OCI-LY1 (cell line): Measurements from ENCODE around the gene CRHR1.

Source experiments
- H2AFZ ChIP-seq: fragments of 200-600 bp; sonication (generic), shearing (Covaris generic); 2 replicates; pipeline ENCODE4 v1.6.0; 2014; ENCODE audit warnings: antibody characterized with exemption, mild to moderate bottlenecking, low read length
- H3F3A ChIP-seq: fragments of 200-600 bp; sonication (generic), shearing (Covaris generic); 2 replicates; pipeline ENCODE4 v1.6.0; 2014; ENCODE audit warnings: mild to moderate bottlenecking, antibody characterized with exemption, low read length, moderate library complexity; ENCODE audit not compliant: insufficient read depth
- H3K27ac ChIP-seq: fragments of 200-600 bp; sonication (generic); 2 replicates; pipeline ENCODE4 v1.5.1; 2014; ENCODE audit warnings: low read length, mixed run types, mild to moderate bottlenecking, low read depth; ENCODE audit not compliant: poor library complexity, severe bottlenecking
- H3K27me3 ChIP-seq: fragments of 200-600 bp; sonication (generic); 2 replicates; pipeline ENCODE4 v1.6.0; 2014; ENCODE audit warnings: antibody characterized with exemption, mild to moderate bottlenecking, low read length, moderate library complexity; ENCODE audit not compliant: insufficient read depth
- H3K36me3 ChIP-seq: fragments of 200-600 bp; sonication (generic); 2 replicates; pipeline ENCODE4 v1.6.1; 2014; ENCODE audit warnings: mild to moderate bottlenecking, antibody characterized with exemption, low read length, moderate library complexity, mixed read lengths; ENCODE audit not compliant: insufficient read depth
- H3K4me1 ChIP-seq: fragments of 200-600 bp; sonication (generic); 2 replicates; pipeline ENCODE4 v1.5.1; 2014; ENCODE audit warnings: mild to moderate bottlenecking, low read length, moderate library complexity; ENCODE audit not compliant: insufficient read depth, severe bottlenecking
- H3K4me2 ChIP-seq: fragments of 200-600 bp; sonication (generic), shearing (Covaris generic); 2 replicates; pipeline ENCODE4 v1.6.1; 2014; ENCODE audit warnings: low read length
- H3K4me3 ChIP-seq: fragments of 200-600 bp; sonication (generic); 2 replicates; pipeline ENCODE4 v1.5.1; 2014; ENCODE audit warnings: low read length, low read depth, mild to moderate bottlenecking, mixed read lengths; ENCODE audit not compliant: poor library complexity, severe bottlenecking
- H3K79me2 ChIP-seq: fragments of 200-600 bp; shearing (Covaris generic); 2 replicates; pipeline ENCODE4 v1.6.1; 2016; ENCODE audit warnings: mixed run types, low read length, mixed read lengths; ENCODE audit not compliant: insufficient read depth
- H3K9ac ChIP-seq: fragments of 200-600 bp; sonication (generic), shearing (Covaris generic); 2 replicates; pipeline ENCODE4 v1.6.1; 2014; ENCODE audit warnings: mild to moderate bottlenecking, low read length, mixed read lengths
- H3K9me2 ChIP-seq: fragments of 200-600 bp; sonication (generic), shearing (Covaris generic); 2 replicates; pipeline ENCODE4 v1.6.1; 2014; ENCODE audit warnings: low read depth, mild to moderate bottlenecking, low read length, mixed read lengths
- H3K9me3 ChIP-seq: fragments of 200-600 bp; shearing (Covaris generic); 2 replicates; pipeline ENCODE4 v1.6.1; 2014; ENCODE audit warnings: low read length, mixed read lengths
- H4K20me1 ChIP-seq: fragments of 200-600 bp; sonication (generic), shearing (Covaris generic); 2 replicates; pipeline ENCODE4 v1.6.0; 2016; ENCODE audit warnings: mild to moderate bottlenecking, low read length; ENCODE audit not compliant: insufficient read depth
- CTCF ChIP-seq: fragments of 200-600 bp; sonication (generic), shearing (Covaris generic); IDR thresholded peaks from 2 replicates; pipeline ENCODE4 v1.5.1; 2017; ENCODE audit warnings: mild to moderate bottlenecking, antibody characterized with exemption, low read length, moderate library complexity, mixed read lengths
- EZH2 ChIP-seq: fragments of 200-600 bp; sonication (generic), shearing (Covaris generic); IDR thresholded peaks from 2 replicates; pipeline ENCODE4 v1.8.0; 2017; ENCODE audit warnings: borderline replicate concordance, mixed run types, mild to moderate bottlenecking, antibody characterized with exemption, low read length, moderate library complexity, mixed read lengths

The CRHR1 gene

GRCh38 chr17:45790296-45790922 lies 6.3 kb downstream of the CRHR1 start:
- H3K36me3 ChIP-seq = no peaks in the 10 kb centered on the region
- H2AFZ ChIP-seq = no peak overlapping the region
- no peaks in the 10 kb centered on the region for H3K79me2 ChIP-seq
- H3F3A ChIP-seq = no peaks in the 10 kb centered on the region
- H3K4me3 ChIP-seq = no peak overlapping the region
- H3K4me2 ChIP-seq = no peak overlapping the region
- TF ChIP-seq EZH2 (no peak), CTCF (no peak)
- H3K4me1 ChIP-seq = no peaks in the 10 kb centered on the region
- no peaks in the 10 kb centered on the region for H3K9me3 ChIP-seq
- no peaks in the 10 kb centered on the region for H3K27me3 ChIP-seq
- no peaks in the 10 kb centered on the region for H3K9me2 ChIP-seq
- no peak overlapping the region for H3K27ac ChIP-seq
- H4K20me1 ChIP-seq = no peaks in the 10 kb centered on the region
- H3K9ac ChIP-seq = no peak overlapping the region

GRCh38 chr17:45791041-45791582 lies 7.0 kb downstream of the CRHR1 start:
- no peak for TF ChIP-seq CTCF
- no peak for TF ChIP-seq EZH2
- no peaks in the 10 kb centered on the region for H3K36me3 ChIP-seq
- no peak overlapping the region for H2AFZ ChIP-seq
- H3K4me3 ChIP-seq = no peak overlapping the region
- H4K20me1 ChIP-seq = no peaks in the 10 kb centered on the region
- no peaks in the 10 kb centered on the region for H3K9me2 ChIP-seq
- H3K27ac ChIP-seq = no peak overlapping the region
- no peak overlapping the region for H3K9ac ChIP-seq
- no peaks in the 10 kb centered on the region for H3K4me1 ChIP-seq
- no peaks in the 10 kb centered on the region for H3K27me3 ChIP-seq
- H3K4me2 ChIP-seq = no peak overlapping the region
- H3F3A ChIP-seq = no peaks in the 10 kb centered on the region
- H3K9me3 ChIP-seq = no peaks in the 10 kb centered on the region
- no peaks in the 10 kb centered on the region for H3K79me2 ChIP-seq

GRCh38 chr17:45791935-45792334 lies 7.8 kb downstream of the CRHR1 start:
- TF ChIP-seq EZH2 (no peak), CTCF (no peak)

More at GRCh38 chr17:45791935-45792334, 7.8 kb downstream of the CRHR1 start:
- H2AFZ ChIP-seq = no peak overlapping the region
- no peaks in the 10 kb centered on the region for H3K4me1 ChIP-seq
- no peaks in the 10 kb centered on the region for H3K9me3 ChIP-seq
- H3K4me2 ChIP-seq = no peak overlapping the region
- no peak overlapping the region for H3K4me3 ChIP-seq
- H4K20me1 ChIP-seq = no peaks in the 10 kb centered on the region
- H3K9ac ChIP-seq = no peak overlapping the region
- H3K36me3 ChIP-seq = no peaks in the 10 kb centered on the region
- no peaks in the 10 kb centered on the region for H3K79me2 ChIP-seq
- no peaks in the 10 kb centered on the region for H3K9me2 ChIP-seq
- no peak overlapping the region for H3K27ac ChIP-seq
- H3K27me3 ChIP-seq = no peaks in the 10 kb centered on the region
- H3F3A ChIP-seq = no peaks in the 10 kb centered on the region
